SHP77 (cell line): Measurements from ENCODE around the gene PRSS8.
"Not testable (repeated sequence)": the region's sequence is repeated elsewhere in the genome, so short reads cannot be mapped to it uniquely, and the experiment has no call there.

Experiments
- DNase-seq, 2 experiments: peaks; one replicate each; lab custom pipeline; 2025; lab: John Stamatoyannopoulos, UW

The PRSS8 gene

GRCh38 chr16:31144418-31144817, 8.9 kb upstream of the PRSS8 start:
- not testable (repeated sequence) for DNase-seq

DNA sequence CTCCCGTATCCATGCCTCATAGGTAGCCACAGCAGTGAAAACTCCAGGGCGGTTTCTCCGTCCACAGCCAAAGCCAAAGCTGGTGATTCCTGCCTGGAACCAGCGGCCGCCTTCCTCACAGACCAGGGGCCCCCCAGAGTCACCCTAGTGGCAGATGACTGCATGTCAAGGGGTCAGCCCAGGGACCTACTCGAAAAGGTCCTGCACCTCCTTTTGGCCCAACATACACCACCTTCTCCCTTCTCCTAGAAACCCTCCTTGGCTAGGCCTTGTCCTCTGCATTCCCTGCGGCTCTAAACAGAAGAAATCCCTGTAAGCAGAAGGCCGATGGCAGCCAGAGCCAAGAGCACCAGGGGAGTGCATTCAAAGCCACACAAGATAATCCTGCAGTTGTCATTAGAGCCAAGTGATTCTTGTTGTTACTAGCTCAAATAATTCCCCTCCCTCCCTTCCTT, 8.2 kb upstream of the PRSS8 start:
- no peak for DNase-seq

DNA sequence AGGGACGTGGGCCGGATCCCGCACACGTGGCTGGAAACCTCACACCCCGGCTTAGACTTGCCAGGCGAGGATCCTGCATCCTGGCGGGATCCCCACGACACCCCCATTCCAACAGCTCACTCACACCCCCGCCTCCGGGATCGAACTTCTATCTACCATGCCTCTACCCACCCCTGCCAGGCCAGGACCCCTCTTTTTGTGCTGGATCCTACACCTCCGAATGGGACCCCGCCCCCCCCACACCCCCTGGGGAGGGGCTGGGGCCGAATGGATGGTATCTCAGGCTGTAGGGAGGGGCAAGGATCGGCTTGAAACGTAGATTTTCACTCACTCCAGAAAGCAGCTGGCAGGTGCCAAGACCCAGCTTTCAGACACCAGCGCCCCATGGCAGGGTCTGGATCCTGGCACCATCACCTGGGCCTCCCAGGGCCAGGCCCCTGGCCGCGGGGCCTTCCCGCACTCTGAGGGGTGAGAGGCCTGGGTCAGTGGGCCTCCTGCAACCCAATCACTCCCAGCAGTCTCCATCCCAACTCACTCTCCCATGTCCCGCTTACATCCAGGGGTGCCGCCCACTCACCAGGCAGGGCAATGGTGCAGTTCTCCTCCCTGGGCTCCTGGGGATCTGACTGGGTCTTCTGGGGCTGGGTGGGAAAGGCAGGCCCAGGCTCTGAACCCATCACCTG, 7.6 kb upstream of the PRSS8 start:
- DNase-seq, result no peak

DNA sequence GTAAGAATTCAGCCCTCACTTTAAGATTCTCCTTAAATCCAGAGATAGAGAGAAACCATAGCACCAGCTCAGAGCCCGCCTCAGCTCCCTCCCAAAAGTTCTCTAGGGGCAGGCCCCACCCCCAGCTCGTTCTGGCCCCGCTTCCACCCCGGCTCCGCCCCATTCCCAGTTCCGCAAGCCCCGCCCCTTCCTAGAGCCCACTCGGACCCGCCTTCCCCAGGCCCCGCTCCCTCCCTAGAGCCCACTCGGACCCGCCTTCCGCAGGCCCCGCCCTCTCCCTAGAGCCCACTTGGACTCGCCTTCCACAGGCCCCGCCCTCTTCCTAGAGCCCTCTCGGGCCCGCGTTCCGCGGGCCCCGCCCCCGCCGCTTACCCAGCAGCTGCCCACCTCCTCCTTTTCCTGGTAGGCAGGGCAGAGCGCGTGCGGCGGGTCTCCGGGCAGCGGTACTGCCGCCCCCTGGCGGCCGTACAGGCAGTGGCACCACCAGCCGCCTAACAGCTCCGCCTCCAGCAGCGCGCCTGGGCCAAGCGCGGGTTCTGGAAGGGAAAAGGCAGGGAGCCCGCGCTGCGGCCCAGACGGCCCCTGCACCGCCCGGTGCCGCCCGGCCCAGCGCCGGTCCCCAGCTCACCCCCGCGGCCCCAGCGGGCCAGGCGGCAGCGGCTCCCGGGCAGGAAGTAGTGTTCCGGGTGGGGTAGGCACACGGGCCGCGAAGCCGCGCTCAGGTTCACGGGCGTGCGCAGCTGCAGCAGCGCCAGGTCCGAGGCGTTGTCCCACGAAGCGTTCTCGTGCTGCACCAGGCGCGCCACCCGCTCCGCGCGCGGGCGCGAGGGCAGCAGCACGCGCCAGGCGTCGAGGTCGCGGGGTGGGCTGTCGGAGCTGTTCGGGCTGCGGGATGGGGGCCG, 6.8 kb upstream of the PRSS8 start:
- DNase-seq, result peak; percentile 99 to 100

- peak; percentile 53 to 66 for DNase-seq
Observed at GRCh38 chr16:31141489-31142108, 6.1 kb upstream of the PRSS8 start.

GRCh38 chr16:31141071-31141469, 5.5 kb upstream of the PRSS8 start:
- DNase-seq, result not testable (repeated sequence)

GRCh38 chr16:31138621-31139578, 3.4 kb upstream of the PRSS8 start:
- DNase-seq, result no peak

GRCh38 chr16:31136822-31137499, 1.4 kb upstream of the PRSS8 start:
- DNase-seq, result not testable (repeated sequence)

DNA sequence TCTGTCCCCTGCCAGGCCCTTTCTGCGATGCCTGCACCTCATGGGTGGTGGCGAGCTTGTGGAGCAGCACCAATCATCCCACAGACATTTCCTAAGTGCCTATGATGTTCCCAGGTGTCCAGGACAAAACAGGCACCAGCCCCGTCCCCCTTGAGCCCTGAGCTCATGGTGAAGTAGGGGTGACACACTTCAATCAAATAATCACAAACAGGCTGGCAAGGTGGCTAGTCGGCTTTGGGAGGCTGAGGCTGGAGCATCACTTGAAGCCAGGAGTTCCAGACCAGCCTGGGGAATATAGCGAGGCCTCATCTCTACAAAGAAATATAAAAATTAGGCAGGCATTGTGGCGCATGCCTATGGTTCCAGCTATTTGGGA, 748 bp upstream of the PRSS8 start:
- no peak for DNase-seq

GRCh38 chr16:31134625-31135534, 647 bp downstream of the PRSS8 start:
- peak in 1 of 2 experiments; percentile 21 for DNase-seq

GRCh38 chr16:31134091-31134571, 1.4 kb downstream of the PRSS8 start:
- DNase-seq, result no peak

DNA sequence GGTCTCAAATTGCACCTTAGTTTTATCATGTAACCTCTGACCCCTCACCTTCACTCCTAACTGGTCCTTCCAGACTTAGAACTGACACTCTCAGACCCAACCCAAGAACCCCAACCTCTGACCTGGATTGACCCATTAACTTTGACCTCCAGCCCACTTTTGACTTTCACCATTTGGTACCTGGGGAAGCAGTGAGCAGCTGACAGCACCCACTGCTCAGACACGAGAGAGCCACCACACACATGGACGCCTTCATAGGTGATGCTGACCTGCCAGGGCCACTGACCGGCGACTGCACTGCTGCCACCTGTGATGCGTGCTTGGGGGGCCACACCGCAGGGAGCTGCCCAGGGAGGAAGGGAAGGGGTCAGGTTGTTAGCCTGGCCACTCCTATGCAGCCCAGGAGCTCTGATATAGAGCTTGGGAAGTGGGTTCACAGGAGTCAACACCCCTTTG, 2.5 kb downstream of the PRSS8 start:
- no peak for DNase-seq

DNA sequence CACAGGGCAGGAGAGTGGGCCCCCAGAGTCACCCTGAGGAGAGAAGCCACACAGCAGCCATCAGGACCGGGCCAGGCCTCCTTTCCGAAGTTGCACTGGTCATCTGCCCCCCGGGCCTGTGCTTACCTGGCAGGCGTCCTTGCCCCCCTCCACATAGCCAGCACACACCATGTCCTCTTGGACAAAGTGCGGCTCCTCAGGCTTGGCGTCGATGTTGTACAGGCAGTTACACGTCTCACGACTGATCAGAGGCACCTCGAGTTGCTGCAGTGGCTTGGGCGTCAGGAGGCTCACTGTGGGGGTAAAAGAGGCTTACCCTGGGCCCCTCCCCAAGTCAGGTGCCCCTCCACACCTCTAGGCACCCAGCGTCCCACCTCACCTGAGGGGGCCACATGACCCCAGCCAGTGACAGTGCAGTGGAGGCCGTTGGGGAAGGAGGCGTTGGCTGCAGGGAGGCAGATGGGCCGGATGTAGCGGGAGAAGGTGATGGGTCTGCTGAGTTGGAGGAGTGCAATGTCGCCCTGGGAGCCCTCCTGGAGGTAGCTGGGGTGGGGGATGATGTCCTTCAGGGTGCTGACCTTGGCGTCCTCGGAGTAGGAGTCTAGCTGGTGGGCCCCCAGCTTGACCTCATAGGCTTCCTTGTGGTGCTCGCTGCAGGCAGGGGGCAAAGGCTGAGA, 3.1 kb downstream of the PRSS8 start:
- DNase-seq, result no peak

DNA sequence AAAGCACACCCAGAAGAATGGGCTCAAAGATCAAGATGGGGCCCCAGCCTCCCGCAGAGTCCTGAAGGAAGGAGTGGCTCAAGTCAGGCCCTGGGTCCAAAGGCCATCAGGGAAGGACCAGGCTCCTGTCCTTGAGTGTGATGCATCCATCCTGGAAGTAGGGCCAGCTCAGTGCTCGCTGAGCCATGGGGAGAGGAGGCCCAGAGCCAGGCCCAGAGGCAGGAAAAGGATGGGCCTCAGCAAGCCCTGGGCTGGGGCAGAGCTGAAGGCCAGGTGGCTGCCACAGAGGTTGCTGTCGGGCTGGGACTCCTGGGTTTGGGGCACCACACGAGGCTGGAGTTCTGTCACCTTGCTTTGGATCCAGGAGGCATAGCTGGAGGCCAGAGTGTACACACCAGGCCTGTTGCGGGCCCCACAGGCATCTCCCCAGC, 3.7 kb downstream of the PRSS8 start:
- DNase-seq, result no peak

DNA sequence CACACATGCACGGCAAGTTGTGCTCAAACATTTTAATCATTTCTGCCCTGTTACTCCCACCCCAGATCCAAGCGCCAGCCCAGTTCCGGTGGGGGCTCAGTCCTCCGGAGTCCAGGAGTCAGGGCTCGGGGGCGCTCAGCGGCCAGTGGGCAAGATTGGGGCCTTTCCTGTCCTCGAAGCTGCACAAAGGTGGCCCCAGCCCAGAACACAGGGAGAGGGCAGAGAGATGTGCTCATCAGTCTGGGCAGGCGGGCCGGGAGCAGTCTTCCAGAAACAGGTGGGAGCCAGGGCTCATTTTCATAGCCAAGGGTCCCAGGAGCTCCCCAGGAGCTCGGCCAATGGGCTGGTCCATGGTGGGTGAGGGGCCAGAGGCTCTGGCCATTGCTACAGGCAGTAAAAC, 4.1 kb downstream of the PRSS8 start:
- no peak for DNase-seq

- DNase-seq, result no peak
Observed at GRCh38 chr16:31130899-31131298, 4.6 kb downstream of the PRSS8 start.

GRCh38 chr16:31130336-31130891, 5.1 kb downstream of the PRSS8 start:
- no peak for DNase-seq

- no peak for DNase-seq
Observed at GRCh38 chr16:31129568-31130335, 5.8 kb downstream of the PRSS8 start.
